WTC11 (cell line): ENCODE measurements around the gene CPT1A. TPM values are rescaled to one million over a fixed set of nuclear protein-coding genes. Genes with fewer than 3 reads are reported as not detected.

ENCODE experiments used
- ATAC-seq: fragments of 200-7000 bp; cut with Tn5 transposase; 2 replicates; pipeline ENCODE4 v1.10.0; 2021; ENCODE audit warnings: mild to moderate bottlenecking, moderate library complexity
- CTCF ChIA-PET: fragments of 300-600 bp; sonication (Branson Sonifier 250); formaldehyde crosslinking; loops from one replicate; lab custom pipeline; 2021; ENCODE audit warnings: antibody characterized with exemption; lab: Charles Lee
- POLR2A ChIA-PET: fragments of 350-600 bp; sonication (Branson Sonifier 250); formaldehyde crosslinking; loops from one replicate; lab custom pipeline; 2021; ENCODE audit warnings: antibody characterized with exemption; lab: Charles Lee
- DNase-seq: peaks from one replicate; pipeline ENCODE4 v3.0.0; 2021; ENCODE audit warnings: low spot score
- H3K27ac Mint-ChIP-seq: 2 replicates; pipeline ENCODE4 v1.8.0; 2021; ENCODE audit warnings: mixed read lengths
- H3K27me3 Mint-ChIP-seq: 2 replicates; pipeline ENCODE4 v1.8.0; 2021; ENCODE audit warnings: low read depth, mild to moderate bottlenecking, moderate library complexity, mixed read lengths
- H3K36me3 Mint-ChIP-seq: 2 replicates; pipeline ENCODE4 v1.8.0; 2021; ENCODE audit warnings: mixed read lengths
- H3K4me1 Mint-ChIP-seq: 2 replicates; pipeline ENCODE4 v1.8.0; 2022; ENCODE audit warnings: mixed read lengths
- H3K4me3 Mint-ChIP-seq: 2 replicates; pipeline ENCODE4 v1.8.0; 2021; ENCODE audit warnings: mild to moderate bottlenecking, moderate library complexity, mixed read lengths
- H3K9me3 Mint-ChIP-seq: 2 replicates; pipeline ENCODE4 v1.8.0; 2021; ENCODE audit warnings: mixed read lengths
- ATF3 ChIP-seq: sonication (generic); formaldehyde crosslinking; conservative IDR thresholded peaks from 2 replicates; pipeline ENCODE4 v1.8.1; 2022; ENCODE audit warnings: mild to moderate bottlenecking, missing genetic modification reagents
- E2F5 ChIP-seq: sonication (generic); formaldehyde crosslinking; IDR thresholded peaks from 2 replicates; pipeline ENCODE4 v1.8.1; 2022; ENCODE audit warnings: mild to moderate bottlenecking, moderate library complexity, missing genetic modification reagents
- ESRRA ChIP-seq: sonication (generic); formaldehyde crosslinking; IDR thresholded peaks from 2 replicates; pipeline ENCODE4 v1.8.1; 2022; ENCODE audit warnings: mild to moderate bottlenecking, missing genetic modification reagents, borderline replicate concordance
- ETV6 ChIP-seq: sonication (generic); formaldehyde crosslinking; IDR thresholded peaks from 2 replicates; pipeline ENCODE4 v1.8.1; 2022; ENCODE audit warnings: mild to moderate bottlenecking, missing genetic modification reagents
- FOXK1 ChIP-seq: sonication (generic); formaldehyde crosslinking; IDR thresholded peaks from 2 replicates; pipeline ENCODE4 v1.8.0; 2022; ENCODE audit warnings: mild to moderate bottlenecking, moderate library complexity, missing genetic modification reagents
- JUN ChIP-seq: sonication (generic); formaldehyde crosslinking; IDR thresholded peaks from 2 replicates; pipeline ENCODE4 v1.8.0; 2023; ENCODE audit warnings: mild to moderate bottlenecking, missing genetic modification reagents
- NR2C2 ChIP-seq: sonication (generic); formaldehyde crosslinking; IDR thresholded peaks from 2 replicates; pipeline ENCODE4 v1.8.0; 2022; ENCODE audit warnings: mild to moderate bottlenecking, missing genetic modification reagents
- RELA ChIP-seq: sonication (generic); formaldehyde crosslinking; IDR thresholded peaks from 2 replicates; pipeline ENCODE4 v1.8.1; 2022; ENCODE audit warnings: missing genetic modification reagents, mild to moderate bottlenecking, borderline replicate concordance
- SMAD3 ChIP-seq: sonication (generic); formaldehyde crosslinking; IDR thresholded peaks from 2 replicates; pipeline ENCODE4 v1.8.0; 2022; ENCODE audit warnings: missing genetic modification reagents, mild to moderate bottlenecking, borderline replicate concordance
- STAT6 ChIP-seq: sonication (generic); formaldehyde crosslinking; conservative IDR thresholded peaks from 2 replicates; pipeline ENCODE4 v1.8.1; 2023; ENCODE audit warnings: mild to moderate bottlenecking, low read depth, missing genetic modification reagents, moderate library complexity
- TEAD4 ChIP-seq: sonication (generic); formaldehyde crosslinking; IDR thresholded peaks from 2 replicates; pipeline ENCODE4 v1.8.0; 2022; ENCODE audit warnings: mild to moderate bottlenecking, missing genetic modification reagents
- TP53 ChIP-seq: sonication (generic); formaldehyde crosslinking; IDR thresholded peaks from 2 replicates; pipeline ENCODE4 v1.8.1; 2023; ENCODE audit warnings: mild to moderate bottlenecking, missing genetic modification reagents
- ZNF121 ChIP-seq: sonication (generic); formaldehyde crosslinking; IDR thresholded peaks from 2 replicates; pipeline ENCODE4 v1.8.0; 2023; ENCODE audit warnings: missing genetic modification reagents
- ZNF416 ChIP-seq: fragments of 250-450 bp; sonication (Bioruptor Pico); IDR thresholded peaks from 2 replicates; pipeline ENCODE4 v1.9.0; 2021; ENCODE audit warnings: mild to moderate bottlenecking, inconsistent platforms
- ZNF423 ChIP-seq: fragments of 250-450 bp; sonication (Bioruptor Pico); IDR thresholded peaks from 2 replicates; pipeline ENCODE4 v2.1.2; 2022; ENCODE audit warnings: mild to moderate bottlenecking, moderate library complexity
- total RNA-seq: library from RNA; stranded (reverse); gene quantifications from 3 replicates; pipeline ENCODE4 v1.2.3, GENCODE V29; 2021
- TF ChIP-seq, protein P1 (sequence below): sonication (generic); formaldehyde crosslinking; IDR thresholded peaks from 2 replicates; pipeline ENCODE4 v1.8.0; 2023; ENCODE audit warnings: missing genetic modification reagents, mild to moderate bottlenecking, borderline replicate concordance
- TF ChIP-seq, protein P2 (sequence below): fragments of 250-450 bp; sonication (Bioruptor Pico); IDR thresholded peaks from 2 replicates; pipeline ENCODE4 v1.9.0; 2021; ENCODE audit warnings: mild to moderate bottlenecking
- TF ChIP-seq, protein P3 (sequence below): fragments of 250-450 bp; sonication (Bioruptor Pico); IDR thresholded peaks from 2 replicates; pipeline ENCODE4 v1.9.0; 2021; ENCODE audit warnings: mild to moderate bottlenecking, borderline replicate concordance

Gene CPT1A
- total RNA-seq, 1 experiment from 2014 or later, result 28.1 TPM

DNA sequence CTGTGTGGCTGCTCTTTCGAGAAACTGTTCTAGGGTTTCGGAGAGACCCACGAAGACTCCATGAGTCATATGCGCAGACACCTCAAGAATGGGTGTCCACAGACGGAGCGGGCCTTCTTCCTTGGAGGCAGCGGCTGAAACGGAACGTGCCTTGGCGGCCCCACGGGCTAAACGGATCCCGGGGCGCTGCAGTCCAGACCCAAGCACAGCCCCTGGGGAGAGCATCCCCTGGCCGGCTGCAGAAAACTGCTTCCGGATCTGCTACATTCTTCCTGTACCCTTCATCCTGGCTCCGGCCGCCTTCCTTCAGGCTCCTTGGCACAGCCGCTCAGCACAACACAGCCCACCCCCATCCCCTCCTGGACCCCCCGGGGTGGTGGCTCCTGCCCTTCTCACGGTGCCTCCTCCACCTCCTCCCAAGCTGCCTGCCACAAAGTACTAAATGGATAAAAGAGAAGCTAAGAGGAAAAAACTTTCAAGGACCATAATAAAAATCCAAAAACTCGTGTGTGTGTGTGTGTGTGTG is 25.4 kb downstream of the CPT1A start (continued):
- no peak for TF ChIP-seq STAT6 (CRISPR knock-in tag)

- H3K27me3 Mint-ChIP-seq, result no peaks in the 10 kb centered on the region
- H3K27ac Mint-ChIP-seq, result no peak overlapping the region
- no peak for ATAC-seq
- no peak for TF ChIP-seq RELA (CRISPR knock-in tag)
- TF ChIP-seq, protein P1, sequence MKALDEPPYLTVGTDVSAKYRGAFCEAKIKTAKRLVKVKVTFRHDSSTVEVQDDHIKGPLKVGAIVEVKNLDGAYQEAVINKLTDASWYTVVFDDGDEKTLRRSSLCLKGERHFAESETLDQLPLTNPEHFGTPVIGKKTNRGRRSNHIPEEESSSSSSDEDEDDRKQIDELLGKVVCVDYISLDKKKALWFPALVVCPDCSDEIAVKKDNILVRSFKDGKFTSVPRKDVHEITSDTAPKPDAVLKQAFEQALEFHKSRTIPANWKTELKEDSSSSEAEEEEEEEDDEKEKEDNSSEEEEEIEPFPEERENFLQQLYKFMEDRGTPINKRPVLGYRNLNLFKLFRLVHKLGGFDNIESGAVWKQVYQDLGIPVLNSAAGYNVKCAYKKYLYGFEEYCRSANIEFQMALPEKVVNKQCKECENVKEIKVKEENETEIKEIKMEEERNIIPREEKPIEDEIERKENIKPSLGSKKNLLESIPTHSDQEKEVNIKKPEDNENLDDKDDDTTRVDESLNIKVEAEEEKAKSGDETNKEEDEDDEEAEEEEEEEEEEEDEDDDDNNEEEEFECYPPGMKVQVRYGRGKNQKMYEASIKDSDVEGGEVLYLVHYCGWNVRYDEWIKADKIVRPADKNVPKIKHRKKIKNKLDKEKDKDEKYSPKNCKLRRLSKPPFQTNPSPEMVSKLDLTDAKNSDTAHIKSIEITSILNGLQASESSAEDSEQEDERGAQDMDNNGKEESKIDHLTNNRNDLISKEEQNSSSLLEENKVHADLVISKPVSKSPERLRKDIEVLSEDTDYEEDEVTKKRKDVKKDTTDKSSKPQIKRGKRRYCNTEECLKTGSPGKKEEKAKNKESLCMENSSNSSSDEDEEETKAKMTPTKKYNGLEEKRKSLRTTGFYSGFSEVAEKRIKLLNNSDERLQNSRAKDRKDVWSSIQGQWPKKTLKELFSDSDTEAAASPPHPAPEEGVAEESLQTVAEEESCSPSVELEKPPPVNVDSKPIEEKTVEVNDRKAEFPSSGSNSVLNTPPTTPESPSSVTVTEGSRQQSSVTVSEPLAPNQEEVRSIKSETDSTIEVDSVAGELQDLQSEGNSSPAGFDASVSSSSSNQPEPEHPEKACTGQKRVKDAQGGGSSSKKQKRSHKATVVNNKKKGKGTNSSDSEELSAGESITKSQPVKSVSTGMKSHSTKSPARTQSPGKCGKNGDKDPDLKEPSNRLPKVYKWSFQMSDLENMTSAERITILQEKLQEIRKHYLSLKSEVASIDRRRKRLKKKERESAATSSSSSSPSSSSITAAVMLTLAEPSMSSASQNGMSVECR (CRISPR knock-in tag), result no peak
- TF ChIP-seq, protein P2, sequence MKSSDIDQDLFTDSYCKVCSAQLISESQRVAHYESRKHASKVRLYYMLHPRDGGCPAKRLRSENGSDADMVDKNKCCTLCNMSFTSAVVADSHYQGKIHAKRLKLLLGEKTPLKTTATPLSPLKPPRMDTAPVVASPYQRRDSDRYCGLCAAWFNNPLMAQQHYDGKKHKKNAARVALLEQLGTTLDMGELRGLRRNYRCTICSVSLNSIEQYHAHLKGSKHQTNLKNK, result no peak
- no peak for TF ChIP-seq NR2C2
- TF ChIP-seq ZNF121, result no peak
- TF ChIP-seq STAT6 (CRISPR knock-in tag), result no peak
- TF ChIP-seq ZNF416 (CRISPR knock-in tag), result no peak
- no peak for TF ChIP-seq ETV6 (CRISPR knock-in tag)
- no peak for TF ChIP-seq ATF3 (CRISPR knock-in tag)
- TF ChIP-seq FOXK1 (CRISPR knock-in tag), result no peak
- TF ChIP-seq E2F5, result no peak
- no peak for TF ChIP-seq TP53 (CRISPR knock-in tag)
- no peak for TF ChIP-seq TEAD4 (CRISPR knock-in tag)
- TF ChIP-seq ESRRA (CRISPR knock-in tag), result no peak
- TF ChIP-seq, protein P3, sequence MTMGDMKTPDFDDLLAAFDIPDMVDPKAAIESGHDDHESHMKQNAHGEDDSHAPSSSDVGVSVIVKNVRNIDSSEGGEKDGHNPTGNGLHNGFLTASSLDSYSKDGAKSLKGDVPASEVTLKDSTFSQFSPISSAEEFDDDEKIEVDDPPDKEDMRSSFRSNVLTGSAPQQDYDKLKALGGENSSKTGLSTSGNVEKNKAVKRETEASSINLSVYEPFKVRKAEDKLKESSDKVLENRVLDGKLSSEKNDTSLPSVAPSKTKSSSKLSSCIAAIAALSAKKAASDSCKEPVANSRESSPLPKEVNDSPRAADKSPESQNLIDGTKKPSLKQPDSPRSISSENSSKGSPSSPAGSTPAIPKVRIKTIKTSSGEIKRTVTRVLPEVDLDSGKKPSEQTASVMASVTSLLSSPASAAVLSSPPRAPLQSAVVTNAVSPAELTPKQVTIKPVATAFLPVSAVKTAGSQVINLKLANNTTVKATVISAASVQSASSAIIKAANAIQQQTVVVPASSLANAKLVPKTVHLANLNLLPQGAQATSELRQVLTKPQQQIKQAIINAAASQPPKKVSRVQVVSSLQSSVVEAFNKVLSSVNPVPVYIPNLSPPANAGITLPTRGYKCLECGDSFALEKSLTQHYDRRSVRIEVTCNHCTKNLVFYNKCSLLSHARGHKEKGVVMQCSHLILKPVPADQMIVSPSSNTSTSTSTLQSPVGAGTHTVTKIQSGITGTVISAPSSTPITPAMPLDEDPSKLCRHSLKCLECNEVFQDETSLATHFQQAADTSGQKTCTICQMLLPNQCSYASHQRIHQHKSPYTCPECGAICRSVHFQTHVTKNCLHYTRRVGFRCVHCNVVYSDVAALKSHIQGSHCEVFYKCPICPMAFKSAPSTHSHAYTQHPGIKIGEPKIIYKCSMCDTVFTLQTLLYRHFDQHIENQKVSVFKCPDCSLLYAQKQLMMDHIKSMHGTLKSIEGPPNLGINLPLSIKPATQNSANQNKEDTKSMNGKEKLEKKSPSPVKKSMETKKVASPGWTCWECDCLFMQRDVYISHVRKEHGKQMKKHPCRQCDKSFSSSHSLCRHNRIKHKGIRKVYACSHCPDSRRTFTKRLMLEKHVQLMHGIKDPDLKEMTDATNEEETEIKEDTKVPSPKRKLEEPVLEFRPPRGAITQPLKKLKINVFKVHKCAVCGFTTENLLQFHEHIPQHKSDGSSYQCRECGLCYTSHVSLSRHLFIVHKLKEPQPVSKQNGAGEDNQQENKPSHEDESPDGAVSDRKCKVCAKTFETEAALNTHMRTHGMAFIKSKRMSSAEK (CRISPR knock-in tag), result no peak
- no peak for TF ChIP-seq JUN (CRISPR knock-in tag)
- TF ChIP-seq ZNF423, result no peak
- TF ChIP-seq SMAD3 (CRISPR knock-in tag), result no peak
- ChIA-PET POLR2A (interaction anchor here (0.7 kb wide), 1 partner anchor 1383 kb away, joined by 3 read pairs; no protein-coding TSS in a partner anchor), CTCF (interaction anchor here (2.2 kb wide), 1 partner anchor 15 kb away, joined by 14 read pairs; no protein-coding TSS in a partner anchor)
- peaks cover 3% of the 10 kb centered on the region; the same call in 1 of the 2 replicates for H3K4me1 Mint-ChIP-seq
- no peak overlapping the region for H3K4me3 Mint-ChIP-seq
- H3K9me3 Mint-ChIP-seq, result no peaks in the 10 kb centered on the region
- no peak for DNase-seq
- H3K36me3 Mint-ChIP-seq, result peaks cover 7% of the 10 kb centered on the region; the same call in 1 of the 2 replicates
Observed at GRCh38 chr11:68813773-68814172, 27.9 kb downstream of the CPT1A start.
